Hepatocyte (in vitro differentiated cells): ENCODE results near the gene THPO.

ENCODE experiments used
- CTCF ChIP-seq: fragments of 200-600 bp; sonication (generic); IDR thresholded peaks from 2 replicates; pipeline ENCODE4 v1.5.1; 2016; ENCODE audit warnings: antibody characterized with exemption, mild to moderate bottlenecking; ENCODE audit not compliant: poor library complexity
- EZH2 ChIP-seq: fragments of 200-600 bp; sonication (generic); IDR thresholded peaks from 2 replicates; pipeline ENCODE4 v1.6.1; 2016; ENCODE audit warnings: antibody characterized with exemption, mild to moderate bottlenecking, borderline replicate concordance

DNA sequence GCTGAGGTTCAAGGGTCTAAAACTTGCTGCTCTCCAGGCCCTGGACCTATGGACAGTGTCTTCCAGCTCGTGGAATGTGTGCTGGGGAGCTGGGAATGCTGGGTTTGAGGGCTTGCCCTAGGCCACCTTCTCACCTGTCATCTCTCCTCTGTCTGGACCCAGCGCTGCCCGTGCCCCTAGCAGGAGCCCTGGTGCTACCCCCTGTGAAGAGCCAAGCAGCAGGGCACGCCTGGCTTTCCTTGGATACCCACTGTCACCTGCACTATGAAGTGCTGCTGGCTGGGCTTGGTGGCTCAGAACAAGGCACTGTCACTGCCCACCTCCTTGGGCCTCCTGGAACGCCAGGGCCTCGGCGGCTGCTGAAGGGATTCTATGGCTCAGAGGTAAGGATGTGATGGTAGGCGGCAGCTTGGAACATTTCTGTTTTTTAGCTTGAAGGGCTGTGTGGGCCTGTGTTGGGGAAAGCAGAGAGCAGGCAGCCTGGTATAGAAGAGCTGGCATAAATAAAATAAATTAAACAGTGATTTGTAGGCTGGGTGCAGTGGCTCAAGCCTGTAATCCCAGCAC, 6.9 kb upstream of the THPO start:
- TF ChIP-seq CTCF (no peak), EZH2 (no peak)
